ENCODE measurements around the gene USP47. TPM values are rescaled to one million over a fixed set of nuclear protein-coding genes. Genes with fewer than 3 reads are reported as not detected.
A peak's percentile ranks its signal among the peaks of the same experiment; 100 is the strongest.

Gene USP47
- total RNA-seq, 1 donor from 2014 or later, result 63.5 TPM

GRCh38 chr11:11982461-11982860 is 140.7 kb downstream of the USP47 start:
- no peak for DNase-seq

GRCh38 chr11:11982975-11983374 is 141.2 kb downstream of the USP47 start:
- DNase-seq, result no peak

GRCh38 chr11:11983427-11983826 is 141.7 kb downstream of the USP47 start:
- DNase-seq, result no peak

- no peak for DNase-seq
These were observed 142.8 kb downstream of the USP47 start for GRCh38 chr11:11984563-11984962.

- DNase-seq, result no peak
These were observed 143.4 kb downstream of the USP47 start for GRCh38 chr11:11985016-11985715.

- DNase-seq, result no peak
These were observed 144.5 kb downstream of the USP47 start for GRCh38 chr11:11985954-11986949.

GRCh38 chr11:11987503-11988022 is 145.8 kb downstream of the USP47 start:
- DNase-seq, result peak; percentile 70

- DNase-seq, result peak; percentile 87
These were observed 146.4 kb downstream of the USP47 start for GRCh38 chr11:11988099-11988651.

- no peak for DNase-seq
These were observed 147.0 kb downstream of the USP47 start for GRCh38 chr11:11988681-11989261.

- DNase-seq, result peak; percentile 24
These were observed 148.3 kb downstream of the USP47 start for GRCh38 chr11:11989774-11990744.

GRCh38 chr11:11992257-11993212 is 150.8 kb downstream of the USP47 start:
- DNase-seq, result no peak

- peak; percentile 75 for DNase-seq
These were observed 152.1 kb downstream of the USP47 start for GRCh38 chr11:11993839-11994238.

- DNase-seq, result no peak
These were observed 153.8 kb downstream of the USP47 start for GRCh38 chr11:11995601-11996000.

- no peak for DNase-seq
These were observed 154.7 kb downstream of the USP47 start for GRCh38 chr11:11996321-11997048.

GRCh38 chr11:11997049-11997322 is 155.2 kb downstream of the USP47 start:
- DNase-seq, result no peak

GRCh38 chr11:11998091-11998781 is 156.5 kb downstream of the USP47 start:
- DNase-seq, result peak; percentile 86

- DNase-seq, result no peak
These were observed 159.4 kb downstream of the USP47 start for GRCh38 chr11:12001186-12001585.

- DNase-seq, result no peak
These were observed 161.6 kb downstream of the USP47 start for GRCh38 chr11:12003336-12003735.

GRCh38 chr11:12003815-12004214 is 162.0 kb downstream of the USP47 start:
- DNase-seq, result no peak
